ENCODE data around the gene TPSG1. TPM values are rescaled to one million over a fixed set of nuclear protein-coding genes. Genes with fewer than 3 reads are reported as not detected.

Gene TPSG1
- total RNA-seq, 1 experiment from 2014 or later: not detected

- Histone ChIP-seq H3K18ac (ENCODE audit: insufficient read length, low read depth, low read length) (no peak overlapping the region), H2AFZ (ENCODE audit: low read length) (no peak overlapping the region), H2BK20ac (ENCODE audit: low read depth, low read length, poor library complexity, severe bottlenecking) (no peak overlapping the region), H2AK5ac (ENCODE audit: insufficient read length, low read length) (no peak overlapping the region), H3K9ac (ENCODE audit: extremely low read depth, insufficient read length, low read length) (no peak overlapping the region), H4K20me1 (ENCODE audit: control insufficient read depth, insufficient read depth, insufficient read length) (peaks cover 2% of the 10 kb centered on the region), H2BK5ac (ENCODE audit: insufficient read length, low read length) (no peak overlapping the region), H3K23ac (ENCODE audit: insufficient read length, low read depth, low read length) (no peak overlapping the region), H3K4me2 (ENCODE audit: insufficient read depth, insufficient read length, low read length) (no peak overlapping the region), H2BK120ac (ENCODE audit: low read depth, low read length, poor library complexity, severe bottlenecking) (no peak overlapping the region), H4K91ac (ENCODE audit: insufficient read length, low read depth, low read length) (no peak overlapping the region), H3T11ph (ENCODE audit: low read length) (no peak overlapping the region), H3K4ac (ENCODE audit: low read depth, low read length) (no peak overlapping the region), H3K9me3 (ENCODE audit: control insufficient read depth, low read depth, low read length) (no peaks in the 10 kb centered on the region), H3K4me1 (ENCODE audit: insufficient read depth, low read length) (no peaks in the 10 kb centered on the region), H2BK12ac (ENCODE audit: insufficient read length, low read depth, low read length) (no peak overlapping the region), H4K8ac (replicated peaks; ENCODE audit: insufficient read length, low read depth, low read length) (no peak overlapping the region), H3K14ac (ENCODE audit: insufficient read depth, low read length) (no peak overlapping the region), H3K27ac (ENCODE audit: insufficient read length, low read depth, low read length) (no peak overlapping the region), H3K23me2 (ENCODE audit: insufficient read length, low read depth, low read length, poor library complexity, severe bottlenecking) (peaks cover 2% of the 10 kb centered on the region), H4K5ac (ENCODE audit: insufficient read length, low read depth, low read length) (no peak overlapping the region), H3K79me1 (ENCODE audit: insufficient read depth, low read depth, low read length, poor library complexity, severe bottlenecking) (no peaks in the 10 kb centered on the region), H2BK15ac (ENCODE audit: low read depth, low read length) (no peak overlapping the region), H3K79me2 (ENCODE audit: insufficient read depth, low read length) (no peaks in the 10 kb centered on the region), H3K27me3 (ENCODE audit: insufficient read depth, low read length) (no peaks in the 10 kb centered on the region), H3K56ac (ENCODE audit: insufficient read length, low read depth, low read length) (no peak overlapping the region)
- no peak for TF ChIP-seq CTCF (conservative IDR thresholded peaks at IDR 0.05)
- no peak for DNase-seq
- H3K36me3 Mint-ChIP-seq (ENCODE audit: insufficient read depth in 1 of 3, low read depth in 3 of 3): no peaks in the 10 kb centered on the region; a peak in 1 of 7 replicates
- no peaks in the 10 kb centered on the region for H3K9me3 Mint-ChIP-seq
- WGBS (ENCODE audit: extremely low coverage, insufficient read length, low lambda C conversion rate): no CpG with 5 or more reads among the region's 29 CpGs
- peaks cover 4 to 13% of the 10 kb centered on the region in 2 experiments; a peak in 3 of 4 replicates for H3K4me1 Mint-ChIP-seq
- no peaks in the 10 kb centered on the region for H3K27me3 Mint-ChIP-seq (ENCODE audit: low read depth)
- no peak overlapping the region for H3K4me3 Mint-ChIP-seq
- no peak overlapping the region for H3K27ac Mint-ChIP-seq
Observed at GRCh38 chr16:1193825-1194581, 31.1 kb downstream of the TPSG1 start.

Data from H9 (cell line).